Fibroblast of lung (primary cell): ENCODE data around the gene PSTK. TPM values are rescaled to one million over a fixed set of nuclear protein-coding genes. Genes with fewer than 3 reads are reported as not detected.

Source experiments
- DNase-seq, 2 donors: peaks; one replicate each; pipeline versions ENCODE4 v3.0.0 to v3.0.0-alpha.2; 2010; ENCODE audit warnings: low read depth in 2 of 2
- H2AFZ ChIP-seq: 2 replicates; pipeline ENCODE4 v1.5.1; 2012; ENCODE audit warnings: low read length, control low read depth, inconsistent platforms
- H3K27ac ChIP-seq: 2 replicates; pipeline ENCODE4 v1.5.1; 2011; ENCODE audit warnings: low read length, control low read depth; ENCODE audit not compliant: insufficient read depth
- H3K27me3 ChIP-seq: 2 replicates; pipeline ENCODE4 v1.5.1; 2011; ENCODE audit warnings: mild to moderate bottlenecking, low read length; ENCODE audit not compliant: control insufficient read depth, insufficient read depth
- H3K36me3 ChIP-seq: 2 replicates; pipeline ENCODE4 v1.5.1; 2011; ENCODE audit warnings: low read length; ENCODE audit not compliant: control insufficient read depth, insufficient read depth
- H3K4me1 ChIP-seq: 2 replicates; pipeline ENCODE4 v1.5.1; 2011; ENCODE audit warnings: low read length; ENCODE audit not compliant: control insufficient read depth, insufficient read depth; ENCODE audit errors: extremely low read depth
- H3K4me2 ChIP-seq: 2 replicates; pipeline ENCODE4 v1.5.1; 2011; ENCODE audit warnings: low read length, control low read depth; ENCODE audit not compliant: insufficient read depth; ENCODE audit errors: extremely low read depth
- H3K4me3 ChIP-seq, 4 experiments: fragments of 200-600 bp in 1 of 4; sonication (generic) in 1 of 4; replicated peaks in 1 of 4; 2 replicates each; pipeline ENCODE4 v1.5.1; 2011 to 2016; ENCODE audit warnings: low read length in 4 of 4, low read depth in 3 of 4, mild to moderate bottlenecking in 3 of 4, control low read depth in 2 of 4, inconsistent platforms in 1 of 4, mixed read lengths in 1 of 4; ENCODE audit not compliant: insufficient read depth in 1 of 4; ENCODE audit errors: control extremely low read depth in 1 of 4
- H3K79me2 ChIP-seq: 2 replicates; pipeline ENCODE4 v1.5.1; 2012; ENCODE audit warnings: mild to moderate bottlenecking, low read length, inconsistent platforms; ENCODE audit not compliant: control insufficient read depth, insufficient read depth
- H3K9ac ChIP-seq: 2 replicates; pipeline ENCODE4 v1.5.1; 2011; ENCODE audit warnings: mild to moderate bottlenecking, low read length, control low read depth; ENCODE audit not compliant: insufficient read depth
- H3K9me3 ChIP-seq: 2 replicates; pipeline ENCODE4 v1.5.1; 2012; ENCODE audit warnings: low read depth, low read length; ENCODE audit not compliant: control insufficient read depth, insufficient read depth
- H4K20me1 ChIP-seq: 2 replicates; pipeline ENCODE4 v1.5.1; 2011; ENCODE audit warnings: low read length; ENCODE audit not compliant: control insufficient read depth, insufficient read depth; ENCODE audit errors: extremely low read depth
- CTCF ChIP-seq, 2 donors: IDR thresholded peaks in 1 of 2; conservative IDR thresholded peaks in 1 of 2; 1 replicate in 1 of 2; 2 replicates in 1 of 2; pipeline ENCODE4 v1.5.1; 2011 to 2012; ENCODE audit warnings: low read length in 2 of 2, control low read depth in 1 of 2, inconsistent platforms in 1 of 2, low read depth in 1 of 2, mild to moderate bottlenecking in 1 of 2
- EZH2 ChIP-seq: IDR thresholded peaks from 2 replicates; pipeline ENCODE4 v1.5.1; 2012; ENCODE audit warnings: low read length, control low read depth, mild to moderate bottlenecking; ENCODE audit errors: missing control alignments
- polyA plus RNA-seq, 2 donors: library from polyadenylated mRNA; depleted of rRNA in 1 of 2; stranded (reverse) in 1 of 2; unstranded in 1 of 2; fragments of >200 nt; gene quantifications; 2 replicates each; pipeline ENCODE4 v1.2.1, GENCODE V29; 2011 to 2012; ENCODE audit warnings: missing spikeins in 1 of 2
- total RNA-seq: library from RNA; depleted of rRNA; stranded (reverse); fragments of >200 nt; gene quantifications from 2 replicates; pipeline ENCODE4 v1.2.1, GENCODE V29; 2014

PSTK gene
- total and polyA plus RNA-seq, 2 donors (not counting 1 experiment from before 2014, with no cell fraction given) = 5.1 to 6.4 TPM

- Histone ChIP-seq H3K79me2 (no peaks in the 10 kb centered on the region), H3K9ac (no peak overlapping the region), H4K20me1 (no peaks in the 10 kb centered on the region), H3K27ac (no peak overlapping the region), H3K4me2 (no peak overlapping the region), H3K9me3 (no peaks in the 10 kb centered on the region), H3K4me3 (no peak overlapping the region), H2AFZ (no peak overlapping the region), H3K36me3 (no peaks in the 10 kb centered on the region), H3K4me1 (no peaks in the 10 kb centered on the region), H3K27me3 (no peaks in the 10 kb centered on the region)
- DNase-seq = no peak
- TF ChIP-seq EZH2 (no peak), CTCF (conservative IDR thresholded peaks at IDR 0.05 in 1 of 2, IDR thresholded peaks at IDR 0.05 in 1 of 2; ENCODE audit: low read depth in 1 of 2, low read length in 2 of 2) (no peak)
Measured at GRCh38 chr10:123034332-123034731, 54.1 kb downstream of the PSTK start.

GRCh38 chr10:123035467-123036086 is 55.4 kb downstream of the PSTK start:
- Histone ChIP-seq H3K4me1 (no peaks in the 10 kb centered on the region), H3K36me3 (no peaks in the 10 kb centered on the region), H3K4me2 (no peak overlapping the region), H3K27ac (no peak overlapping the region), H3K9ac (no peak overlapping the region), H2AFZ (no peak overlapping the region), H3K9me3 (no peaks in the 10 kb centered on the region), H3K27me3 (no peaks in the 10 kb centered on the region), H3K4me3 (no peak overlapping the region), H4K20me1 (no peaks in the 10 kb centered on the region), H3K79me2 (no peaks in the 10 kb centered on the region)
- TF ChIP-seq CTCF (conservative IDR thresholded peaks at IDR 0.05 in 1 of 2, IDR thresholded peaks at IDR 0.05 in 1 of 2; ENCODE audit: low read depth in 1 of 2, low read length in 2 of 2) (no peak), EZH2 (no peak)
- DNase-seq = no peak

- Histone ChIP-seq H3K79me2 (no peaks in the 10 kb centered on the region), H3K9me3 (no peaks in the 10 kb centered on the region), H2AFZ (no peak overlapping the region), H4K20me1 (no peaks in the 10 kb centered on the region), H3K36me3 (no peaks in the 10 kb centered on the region), H3K27ac (no peak overlapping the region), H3K9ac (no peak overlapping the region), H3K27me3 (no peaks in the 10 kb centered on the region), H3K4me2 (no peak overlapping the region), H3K4me3 (no peak overlapping the region), H3K4me1 (no peaks in the 10 kb centered on the region)
- no peak for DNase-seq
- TF ChIP-seq EZH2 = no peak
- no peak for TF ChIP-seq CTCF (conservative IDR thresholded peaks at IDR 0.05 in 1 of 2, IDR thresholded peaks at IDR 0.05 in 1 of 2; ENCODE audit: low read depth in 1 of 2, low read length in 2 of 2)
Measured at GRCh38 chr10:123038782-123039631, 58.8 kb downstream of the PSTK start.
